ENCODE data around the gene TBC1D8. TPM values are rescaled to one million over a fixed set of nuclear protein-coding genes. Genes with fewer than 3 reads are reported as not detected.

Gene TBC1D8
- polyA plus RNA-seq, 1 donor: 30.2 TPM

GRCh38 chr2:101111917-101112771 lies 39.0 kb downstream of the TBC1D8 start:
- DNase-seq: peak; percentile 76

- DNase-seq: no peak
These were observed 39.8 kb downstream of the TBC1D8 start for GRCh38 chr2:101111262-101111838.

- peak; percentile 75 for DNase-seq
These were observed 41.6 kb downstream of the TBC1D8 start for GRCh38 chr2:101109451-101110118.

- DNase-seq: no peak
These were observed 42.8 kb downstream of the TBC1D8 start for GRCh38 chr2:101108357-101108756.

GRCh38 chr2:101107241-101107640 lies 43.9 kb downstream of the TBC1D8 start:
- DNase-seq: no peak

- no peak for DNase-seq
These were observed 44.6 kb downstream of the TBC1D8 start for GRCh38 chr2:101106453-101107181.

GRCh38 chr2:101105654-101106053 lies 45.5 kb downstream of the TBC1D8 start:
- DNase-seq: no peak

GRCh38 chr2:101097638-101098037 lies 53.5 kb downstream of the TBC1D8 start:
- DNase-seq: no peak

- no peak for DNase-seq
These were observed 54.5 kb downstream of the TBC1D8 start for GRCh38 chr2:101096619-101097142.

GRCh38 chr2:101094351-101094750 lies 56.8 kb downstream of the TBC1D8 start:
- no peak for DNase-seq

GRCh38 chr2:101089942-101090799 lies 61.0 kb downstream of the TBC1D8 start:
- DNase-seq: no peak

- no peak for DNase-seq
These were observed 61.8 kb downstream of the TBC1D8 start for GRCh38 chr2:101089419-101089818.

GRCh38 chr2:101087638-101088037 lies 63.5 kb downstream of the TBC1D8 start:
- no peak for DNase-seq

- no peak for DNase-seq
These were observed 67.6 kb downstream of the TBC1D8 start for GRCh38 chr2:101083613-101084012.

GRCh38 chr2:101082998-101083397 lies 68.2 kb downstream of the TBC1D8 start:
- no peak for DNase-seq

- no peak for DNase-seq
These were observed 69.7 kb downstream of the TBC1D8 start for GRCh38 chr2:101081375-101081907.

- DNase-seq: no peak
These were observed 70.7 kb downstream of the TBC1D8 start for GRCh38 chr2:101080211-101081068.

- no peak for DNase-seq
These were observed 74.6 kb downstream of the TBC1D8 start for GRCh38 chr2:101076581-101076980.

GRCh38 chr2:101064868-101065549 lies 86.2 kb downstream of the TBC1D8 start:
- no peak for DNase-seq

GRCh38 chr2:101064505-101064867 lies 86.7 kb downstream of the TBC1D8 start:
- DNase-seq: no peak

Measured in hindlimb muscle (tissue), 1 donor.